ENCODE results near the gene BAIAP2L1.
"Not testable (repeated sequence)": the region's sequence is repeated elsewhere in the genome, so short reads cannot be mapped to it uniquely, and the experiment has no call there.

The BAIAP2L1 gene

DNA sequence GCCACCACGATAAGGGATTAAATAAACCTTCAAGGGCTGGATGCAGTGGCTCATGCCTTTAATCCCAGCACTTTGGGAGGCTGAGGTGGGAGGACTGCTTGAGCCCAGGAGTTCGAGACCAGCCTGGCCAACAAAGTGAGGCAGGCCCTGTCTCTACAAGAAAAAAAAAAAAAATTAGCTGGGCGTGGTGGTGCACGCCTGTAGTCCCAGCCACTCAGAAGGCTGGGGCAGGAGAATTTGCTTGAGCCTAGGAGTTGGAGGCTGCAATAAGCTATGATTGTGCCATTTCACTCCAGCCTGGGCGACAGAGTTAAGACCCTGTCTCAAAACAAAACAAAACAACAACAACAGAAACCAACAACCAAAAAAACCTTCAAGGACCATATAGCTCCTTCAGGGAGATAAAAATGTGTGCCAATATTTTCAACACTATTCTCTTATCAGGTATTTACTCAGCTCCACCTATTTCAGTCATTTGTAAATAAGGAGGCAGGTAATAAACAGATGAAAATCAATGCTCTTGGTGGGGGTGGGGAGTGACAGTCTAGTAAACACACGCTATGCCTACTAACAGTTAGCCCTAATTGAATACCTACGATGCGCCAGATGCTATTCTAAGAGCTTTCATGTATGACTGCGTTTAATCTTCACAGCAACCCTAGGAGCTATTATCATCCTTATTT, 13.2 kb downstream of the BAIAP2L1 start:
- DNase-seq (ENCODE audit: low read depth in 1 of 2, low spot score in 1 of 2), result no peak
- in situ Hi-C loops (cut with HindIII; ENCODE audit: low pct_unique_long_range_greater_than_20kb, low sequenced_read_pairs), result no loop called here
- no peak for TF ChIP-seq JUND (IDR thresholded peaks at IDR 0.05; ENCODE audit: low read depth)

DNA sequence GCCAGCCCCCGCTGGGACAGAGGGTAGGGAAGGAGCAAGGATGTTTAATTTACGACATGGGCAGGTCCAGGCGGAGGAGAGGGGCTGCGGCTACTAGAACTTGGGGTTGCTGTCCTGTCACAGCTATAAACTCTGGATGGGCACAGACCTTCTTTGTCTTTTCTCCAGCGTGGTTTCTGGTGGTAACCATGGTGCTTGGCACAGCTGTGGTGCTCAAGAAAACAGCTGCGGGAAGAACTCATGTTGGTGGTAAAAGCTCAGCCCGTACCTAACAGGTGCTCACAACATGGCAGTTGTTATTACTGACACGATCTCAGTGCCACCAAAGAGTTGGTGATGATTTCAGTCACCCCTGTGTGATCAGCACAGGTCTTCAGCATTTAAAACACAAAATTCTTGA, 13.8 kb downstream of the BAIAP2L1 start:
- no peak for TF ChIP-seq JUND (IDR thresholded peaks at IDR 0.05; ENCODE audit: low read depth)
- no peak for DNase-seq (ENCODE audit: low read depth in 1 of 2, low spot score in 1 of 2)
- in situ Hi-C loops (cut with HindIII; ENCODE audit: low pct_unique_long_range_greater_than_20kb, low sequenced_read_pairs), result no loop called here

DNA sequence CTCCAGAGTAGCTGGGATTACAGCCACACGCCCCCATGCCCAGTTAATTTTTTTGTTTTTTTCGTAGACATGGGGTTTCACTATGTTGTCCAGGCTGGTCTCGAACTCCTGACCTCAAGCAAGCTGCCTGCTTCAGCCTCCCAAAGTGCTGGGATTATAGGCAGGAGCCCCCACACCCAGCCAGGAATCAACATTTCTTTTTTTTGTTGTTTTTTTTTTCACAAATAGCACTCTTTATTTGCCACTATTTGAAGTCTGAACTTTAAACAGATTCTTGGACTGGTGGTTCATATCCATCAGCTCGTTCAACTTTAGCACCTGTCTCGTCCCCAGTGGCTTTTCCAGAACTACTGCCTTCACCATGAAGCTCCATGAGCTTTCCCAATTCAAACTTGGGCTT, 15.4 kb downstream of the BAIAP2L1 start:
- in situ Hi-C loops (cut with HindIII; ENCODE audit: low pct_unique_long_range_greater_than_20kb, low sequenced_read_pairs); DNase-seq (ENCODE audit: low read depth in 1 of 2, low spot score in 1 of 2): not testable (repeated sequence)

DNA sequence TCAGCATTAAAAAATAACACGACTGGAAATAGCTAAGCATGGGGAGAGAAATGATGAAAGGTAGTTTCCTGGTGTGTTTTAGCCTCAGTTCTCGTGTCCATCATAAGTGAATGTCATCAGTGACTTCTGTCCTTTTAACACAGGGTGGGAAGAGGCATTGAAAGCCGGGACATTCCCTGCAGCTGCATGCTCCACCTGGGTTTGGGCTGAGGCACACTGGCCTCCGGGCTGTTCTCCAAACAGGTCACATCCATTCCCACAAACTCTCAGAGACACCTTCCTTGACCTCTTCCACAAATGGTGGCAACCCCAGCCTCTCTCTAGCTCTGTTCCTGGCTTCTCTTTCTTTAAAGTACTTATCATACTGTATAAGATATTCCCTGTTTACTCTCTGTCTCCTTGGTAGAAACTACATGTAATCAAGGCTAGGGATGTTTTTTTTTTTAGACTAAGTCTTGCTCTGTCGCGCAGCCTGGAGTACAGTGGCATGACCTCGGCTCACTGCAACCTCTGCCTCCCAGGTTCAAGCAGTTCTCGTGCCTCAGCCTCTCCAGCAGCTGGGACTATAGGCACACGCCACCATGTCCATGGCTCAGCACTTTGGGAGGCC, 22.6 kb downstream of the BAIAP2L1 start:
- TF ChIP-seq JUND (IDR thresholded peaks at IDR 0.05; ENCODE audit: low read depth), result no peak
- DNase-seq (ENCODE audit: low read depth in 1 of 2, low spot score in 1 of 2), result no peak
- in situ Hi-C loops (cut with HindIII; ENCODE audit: low pct_unique_long_range_greater_than_20kb, low sequenced_read_pairs), result no loop called here

DNA sequence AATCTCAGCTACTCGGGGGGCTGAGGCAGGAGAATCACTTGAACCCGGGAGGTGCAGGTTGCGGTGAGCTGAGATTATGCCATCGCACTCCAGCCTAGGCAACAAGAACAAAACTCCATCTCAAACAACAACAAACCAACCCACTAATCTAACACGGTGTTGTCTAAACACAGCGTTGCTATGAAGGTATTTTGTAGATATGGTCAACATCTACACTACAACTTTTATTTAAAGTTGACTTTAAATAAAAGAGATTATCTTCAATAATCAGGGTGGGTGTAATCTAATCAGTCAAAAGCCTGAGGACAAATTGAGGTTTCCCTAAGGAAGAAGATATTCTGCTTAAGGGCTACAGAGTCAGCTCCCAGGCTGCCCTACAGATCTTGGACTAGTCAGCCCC, 24.2 kb downstream of the BAIAP2L1 start:
- in situ Hi-C loops (cut with HindIII; ENCODE audit: low pct_unique_long_range_greater_than_20kb, low sequenced_read_pairs), result no loop called here
- no peak for DNase-seq (ENCODE audit: low read depth in 1 of 2, low spot score in 1 of 2)
- no peak for TF ChIP-seq JUND (IDR thresholded peaks at IDR 0.05; ENCODE audit: low read depth)

DNA sequence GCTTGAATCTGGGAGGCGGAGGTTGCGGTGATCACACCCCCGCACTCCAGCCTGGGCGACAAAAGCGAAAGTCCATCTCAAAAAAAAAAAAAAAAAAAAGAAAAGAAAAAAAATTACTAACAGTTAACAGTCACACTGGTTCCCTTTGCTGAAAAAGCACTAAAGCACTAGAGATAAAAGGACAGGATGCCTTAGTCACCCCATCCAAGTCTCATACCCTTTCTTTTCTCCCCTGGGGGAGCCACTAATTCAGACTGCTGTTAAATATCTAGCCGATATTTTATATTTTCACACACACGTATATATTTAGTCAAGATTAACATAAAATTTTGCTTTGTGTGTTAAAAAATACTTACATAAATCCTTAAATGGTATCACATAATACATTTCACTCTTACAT, 25.2 kb downstream of the BAIAP2L1 start:
- no peak for TF ChIP-seq JUND (IDR thresholded peaks at IDR 0.05; ENCODE audit: low read depth)
- in situ Hi-C loops (cut with HindIII; ENCODE audit: low pct_unique_long_range_greater_than_20kb, low sequenced_read_pairs), result no loop called here
- no peak for DNase-seq (ENCODE audit: low read depth in 1 of 2, low spot score in 1 of 2)

DNA sequence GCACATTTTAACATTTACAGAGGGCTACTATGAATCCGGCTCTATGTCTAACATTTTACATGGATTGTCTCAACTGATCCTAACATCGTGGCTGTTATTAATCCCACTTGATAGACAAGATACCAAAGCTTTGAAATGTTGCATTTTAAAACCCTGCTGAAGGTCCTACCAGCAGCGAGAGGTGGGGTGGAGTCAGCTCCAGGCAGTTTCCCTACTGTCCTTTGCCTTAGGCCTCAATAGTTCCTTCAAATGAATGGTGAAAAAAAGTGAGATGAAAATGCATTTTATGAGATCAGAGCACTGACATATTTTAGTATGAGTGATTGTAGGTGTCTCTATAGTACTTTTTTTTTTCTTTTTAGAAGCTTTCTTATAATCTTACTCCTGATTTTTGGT, 26.6 kb downstream of the BAIAP2L1 start:
- DNase-seq (ENCODE audit: low read depth in 1 of 2, low spot score in 1 of 2), result no peak
- TF ChIP-seq JUND (IDR thresholded peaks at IDR 0.05; ENCODE audit: low read depth), result no peak
- in situ Hi-C loops (cut with HindIII; ENCODE audit: low pct_unique_long_range_greater_than_20kb, low sequenced_read_pairs), result no loop called here

DNA sequence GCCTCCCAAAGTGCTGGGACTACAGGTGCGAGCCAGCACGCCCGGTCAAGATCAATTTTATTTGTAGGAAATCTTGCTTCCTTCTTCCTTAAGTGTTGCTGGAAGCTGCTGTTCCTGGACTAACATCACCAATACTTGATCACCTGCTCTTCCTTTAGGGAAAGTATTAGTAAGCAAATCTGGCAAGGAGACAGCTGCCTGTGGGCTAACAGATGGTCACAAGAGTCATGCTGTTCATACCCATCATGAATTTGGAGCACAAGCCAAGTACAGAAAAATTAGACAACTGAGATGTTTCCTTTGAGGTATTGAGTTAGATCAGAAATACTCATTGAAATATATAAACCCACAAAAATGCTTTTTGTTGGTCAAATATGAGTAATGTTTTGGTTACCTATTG, 27.9 kb downstream of the BAIAP2L1 start:
- no peak for TF ChIP-seq JUND (IDR thresholded peaks at IDR 0.05; ENCODE audit: low read depth)
- no peak for DNase-seq (ENCODE audit: low read depth in 1 of 2, low spot score in 1 of 2)
- in situ Hi-C loops (cut with HindIII; ENCODE audit: low pct_unique_long_range_greater_than_20kb, low sequenced_read_pairs), result no loop called here

DNA sequence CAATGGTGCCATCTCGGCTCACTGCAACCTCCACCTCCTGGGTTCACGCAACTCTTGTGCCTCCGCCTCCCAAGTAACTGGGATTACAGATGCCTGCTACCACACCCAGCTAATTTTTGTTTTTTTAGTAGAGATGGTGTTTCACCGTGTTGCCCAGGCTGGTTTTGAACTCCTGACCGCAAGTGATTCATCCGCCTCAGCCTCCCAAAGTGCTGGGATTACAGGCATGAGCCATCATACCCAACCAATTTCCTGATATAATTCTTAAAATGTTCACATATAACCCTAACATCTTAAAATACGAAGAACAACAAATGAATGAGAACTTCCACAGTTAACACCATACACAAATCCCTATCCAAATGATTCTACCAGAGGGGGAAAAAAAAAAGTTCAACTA, 31.2 kb downstream of the BAIAP2L1 start:
- in situ Hi-C loops (cut with HindIII; ENCODE audit: low pct_unique_long_range_greater_than_20kb, low sequenced_read_pairs), result no loop called here
- no peak for TF ChIP-seq JUND (IDR thresholded peaks at IDR 0.05; ENCODE audit: low read depth)

DNA sequence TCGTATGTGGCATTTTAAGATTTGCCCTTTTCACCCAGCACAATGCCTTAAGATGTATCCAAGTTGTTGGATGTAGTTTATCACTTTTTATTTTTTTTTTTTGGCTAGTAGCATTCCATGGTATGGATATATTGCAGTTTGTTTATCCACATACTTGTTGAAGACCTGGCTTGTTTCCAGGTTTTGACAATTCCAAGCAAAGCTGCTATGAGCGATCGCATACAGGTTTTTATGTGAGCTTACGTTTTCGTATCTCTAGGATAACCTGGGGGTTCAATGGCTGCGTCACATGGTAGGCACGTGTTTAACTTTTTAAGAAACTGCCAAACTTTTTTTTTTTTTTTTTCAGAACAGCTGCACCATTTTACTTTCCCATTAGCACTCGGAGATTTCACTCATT, 32.2 kb downstream of the BAIAP2L1 start:
- TF ChIP-seq JUND (IDR thresholded peaks at IDR 0.05; ENCODE audit: low read depth), result no peak
- in situ Hi-C loops (cut with HindIII; ENCODE audit: low pct_unique_long_range_greater_than_20kb, low sequenced_read_pairs), result no loop called here
- no peak for DNase-seq (ENCODE audit: low read depth in 1 of 2, low spot score in 1 of 2)

More for the DNA sequence above, 31.2 kb downstream of the BAIAP2L1 start:
- no peak for DNase-seq (ENCODE audit: low read depth in 1 of 2, low spot score in 1 of 2)

DNA sequence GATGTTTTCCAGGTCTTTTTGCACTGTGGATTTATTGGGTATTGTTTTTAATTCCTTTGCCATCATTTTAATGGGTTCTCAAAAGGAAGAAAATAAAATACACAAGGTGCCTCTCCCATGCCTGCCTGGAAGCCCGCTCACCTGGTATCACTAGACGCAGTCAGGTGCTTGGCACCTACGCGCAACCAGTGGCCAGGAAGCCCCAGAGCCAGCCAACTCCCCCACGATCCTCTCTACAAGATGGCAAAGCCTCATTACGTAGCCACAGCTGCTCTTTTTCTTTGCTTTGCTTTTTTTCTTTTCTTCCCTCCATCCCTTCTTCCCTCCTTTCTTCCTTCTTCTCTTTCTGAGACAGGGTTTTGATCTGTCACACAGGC, 34.3 kb downstream of the BAIAP2L1 start:
- TF ChIP-seq JUND (IDR thresholded peaks at IDR 0.05; ENCODE audit: low read depth), result no peak
- DNase-seq (ENCODE audit: low read depth in 1 of 2, low spot score in 1 of 2), result no peak
- in situ Hi-C loops (cut with HindIII; ENCODE audit: low pct_unique_long_range_greater_than_20kb, low sequenced_read_pairs), result no loop called here

DNA sequence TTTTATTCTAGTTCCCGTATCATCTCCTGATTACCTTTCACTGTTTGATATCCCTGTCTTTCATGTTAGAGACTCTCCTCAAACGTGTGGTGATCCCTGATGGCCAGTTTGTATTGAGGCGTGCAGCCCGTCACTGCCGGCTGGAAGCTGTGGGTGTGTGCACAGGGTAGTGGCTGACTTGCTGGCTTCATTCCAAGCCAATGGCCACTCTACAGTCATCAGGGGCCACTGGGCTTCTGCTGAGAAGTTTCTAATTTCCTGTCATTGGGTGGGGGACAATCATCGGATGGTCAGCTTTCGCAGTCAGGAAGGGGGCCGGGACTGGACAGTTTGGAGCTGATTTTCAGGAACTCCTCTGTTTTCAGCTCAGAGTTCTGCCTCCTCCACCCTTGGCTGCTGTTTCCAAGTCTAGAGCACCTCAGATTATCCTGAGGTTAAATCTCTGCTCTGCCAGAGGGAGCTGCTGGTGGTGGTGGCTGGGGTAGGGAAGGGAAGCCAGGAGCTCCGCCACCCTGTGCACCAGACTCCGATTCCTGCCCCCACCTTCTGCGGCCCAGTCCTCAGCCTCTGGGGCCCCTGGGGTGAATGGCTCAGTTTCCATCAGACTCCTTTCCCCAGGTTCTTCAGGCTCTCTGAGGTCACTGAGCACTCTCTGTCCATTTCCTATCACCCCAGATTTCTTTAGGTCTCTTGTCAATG, 34.9 kb downstream of the BAIAP2L1 start:
- TF ChIP-seq JUND (IDR thresholded peaks at IDR 0.05; ENCODE audit: low read depth), result no peak
- DNase-seq (ENCODE audit: low read depth in 1 of 2, low spot score in 1 of 2), result no peak
- in situ Hi-C loops (cut with HindIII; ENCODE audit: low pct_unique_long_range_greater_than_20kb, low sequenced_read_pairs), result no loop called here

DNA sequence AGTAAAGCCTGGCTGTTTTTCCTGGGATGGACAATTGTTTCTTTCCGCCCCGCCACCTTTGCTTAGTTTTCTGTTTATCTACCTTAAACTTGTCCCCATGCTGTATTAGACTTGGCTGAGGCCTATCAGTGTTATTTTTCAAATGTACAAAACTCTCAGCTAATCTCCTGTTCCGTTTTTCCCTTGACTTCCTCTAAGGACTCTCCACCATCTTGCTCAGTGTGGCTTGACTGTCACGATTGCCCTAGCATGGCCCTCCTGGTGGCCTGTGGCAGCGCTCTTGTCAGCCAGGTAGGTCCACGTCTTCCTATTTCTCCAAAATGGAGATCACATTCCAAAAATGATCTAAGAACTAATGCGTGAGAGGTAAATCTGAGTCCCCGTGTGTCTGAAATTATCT, 36.7 kb downstream of the BAIAP2L1 start:
- DNase-seq (ENCODE audit: low read depth in 1 of 2, low spot score in 1 of 2), result no peak
- no peak for TF ChIP-seq JUND (IDR thresholded peaks at IDR 0.05; ENCODE audit: low read depth)
- in situ Hi-C loops (cut with HindIII; ENCODE audit: low pct_unique_long_range_greater_than_20kb, low sequenced_read_pairs), result no loop called here

Measured in T47D (cell line).